ENCODE measurements around the gene PLXDC2.

Gene PLXDC2

GRCh38 chr10:19919671-19920070, 103.4 kb downstream of the PLXDC2 start:
- TF ChIP-seq CTCF (IDR thresholded peaks at IDR 0.05; ENCODE audit: insufficient read depth, missing control alignments), result no peak
- no peak for FAIRE-seq

GRCh38 chr10:19920075-19920726, 104.0 kb downstream of the PLXDC2 start:
- FAIRE-seq, result no peak
- no peak for DNase-seq (ENCODE audit: insufficient read length, low spot score)
- no peak for TF ChIP-seq CTCF (IDR thresholded peaks at IDR 0.05; ENCODE audit: insufficient read depth, missing control alignments)

More at GRCh38 chr10:19919671-19920070, 103.4 kb downstream of the PLXDC2 start:
- DNase-seq (ENCODE audit: insufficient read length, low spot score), result no peak

- no peak for DNase-seq (ENCODE audit: insufficient read length, low spot score)
- no peak for FAIRE-seq
- no peak for TF ChIP-seq CTCF (IDR thresholded peaks at IDR 0.05; ENCODE audit: insufficient read depth, missing control alignments)
Measured at GRCh38 chr10:19921300-19922140, 105.3 kb downstream of the PLXDC2 start.

GRCh38 chr10:19922236-19922963, 106.2 kb downstream of the PLXDC2 start:
- no peak for DNase-seq (ENCODE audit: insufficient read length, low spot score)
- TF ChIP-seq CTCF (IDR thresholded peaks at IDR 0.05; ENCODE audit: insufficient read depth, missing control alignments), result no peak
- no peak for FAIRE-seq

- DNase-seq (ENCODE audit: insufficient read length, low spot score), result no peak
- FAIRE-seq, result no peak
- TF ChIP-seq CTCF (IDR thresholded peaks at IDR 0.05; ENCODE audit: insufficient read depth, missing control alignments), result no peak
Measured at GRCh38 chr10:19925064-19925463, 108.8 kb downstream of the PLXDC2 start.

- no peak for FAIRE-seq
- DNase-seq (ENCODE audit: insufficient read length, low spot score), result no peak
- no peak for TF ChIP-seq CTCF (IDR thresholded peaks at IDR 0.05; ENCODE audit: insufficient read depth, missing control alignments)
Measured at GRCh38 chr10:19928936-19929335, 112.7 kb downstream of the PLXDC2 start.

All from D721Med (cell line).